ENCODE results near the gene DCC. TPM values are rescaled to one million over a fixed set of nuclear protein-coding genes. Genes with fewer than 3 reads are reported as not detected.

DCC gene
- total RNA-seq, 1 experiment from 2014 or later: not detected

DNA sequence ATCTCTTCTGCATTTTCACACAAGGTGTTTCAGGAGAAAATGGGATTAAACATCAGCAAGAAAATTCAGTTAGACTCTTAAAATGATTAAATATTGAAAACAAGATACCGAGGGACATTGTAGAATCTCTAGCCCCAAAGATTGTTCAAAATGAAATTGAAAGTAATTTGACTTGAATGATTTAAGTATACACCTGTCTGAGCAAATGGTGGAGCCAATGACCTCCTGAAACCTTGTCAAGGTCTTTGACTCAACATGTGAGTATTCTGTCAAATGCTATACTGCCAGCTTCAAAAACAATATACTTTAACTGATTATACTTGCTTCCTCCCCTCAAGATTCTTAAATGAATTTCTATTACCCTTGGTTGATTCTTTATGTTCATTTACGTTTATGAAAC lies 411.0 kb downstream of the DCC start:
- DNase-seq: no peak
- Histone ChIP-seq H3K4me2 (no peak overlapping the region), H3K4me1 (replicated peaks; ENCODE audit: insufficient read depth) (no peaks in the 10 kb centered on the region), H3K27ac (no peak overlapping the region), H3K9me3 (ENCODE audit: insufficient read depth, low read depth) (no peaks in the 10 kb centered on the region), H2AFZ (no peak overlapping the region), H3K4me3 (no peak overlapping the region), H3K36me3 (ENCODE audit: low read depth) (no peaks in the 10 kb centered on the region), H3K79me2 (ENCODE audit: low read depth) (no peaks in the 10 kb centered on the region), H3K9me2 (ENCODE audit: insufficient read depth) (no peaks in the 10 kb centered on the region), H4K20me1 (ENCODE audit: insufficient read depth) (no peaks in the 10 kb centered on the region), H3K27me3 (ENCODE audit: insufficient read depth, low read depth) (0 out of 2 replicates have a peak, but pooled peaks cover 4% of the 10 kb centered on the region), H3F3A (ENCODE audit: insufficient read depth, low read depth) (no peaks in the 10 kb centered on the region)
- TF ChIP-seq, protein P1, sequence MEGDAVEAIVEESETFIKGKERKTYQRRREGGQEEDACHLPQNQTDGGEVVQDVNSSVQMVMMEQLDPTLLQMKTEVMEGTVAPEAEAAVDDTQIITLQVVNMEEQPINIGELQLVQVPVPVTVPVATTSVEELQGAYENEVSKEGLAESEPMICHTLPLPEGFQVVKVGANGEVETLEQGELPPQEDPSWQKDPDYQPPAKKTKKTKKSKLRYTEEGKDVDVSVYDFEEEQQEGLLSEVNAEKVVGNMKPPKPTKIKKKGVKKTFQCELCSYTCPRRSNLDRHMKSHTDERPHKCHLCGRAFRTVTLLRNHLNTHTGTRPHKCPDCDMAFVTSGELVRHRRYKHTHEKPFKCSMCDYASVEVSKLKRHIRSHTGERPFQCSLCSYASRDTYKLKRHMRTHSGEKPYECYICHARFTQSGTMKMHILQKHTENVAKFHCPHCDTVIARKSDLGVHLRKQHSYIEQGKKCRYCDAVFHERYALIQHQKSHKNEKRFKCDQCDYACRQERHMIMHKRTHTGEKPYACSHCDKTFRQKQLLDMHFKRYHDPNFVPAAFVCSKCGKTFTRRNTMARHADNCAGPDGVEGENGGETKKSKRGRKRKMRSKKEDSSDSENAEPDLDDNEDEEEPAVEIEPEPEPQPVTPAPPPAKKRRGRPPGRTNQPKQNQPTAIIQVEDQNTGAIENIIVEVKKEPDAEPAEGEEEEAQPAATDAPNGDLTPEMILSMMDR (conservative IDR thresholded peaks at IDR 0.05): no peak
- no peak for TF ChIP-seq EZH2 (IDR thresholded peaks at IDR 0.05; ENCODE audit: low read depth)
- BruUV-seq (replicated peaks): no TSS peak
- ChIA-PET POLR2A (ENCODE audit: unreplicated experiment) (no interaction called here), CTCF (no interaction called here)
- intact Hi-C loops (cut with micrococcal nuclease; ENCODE audit: unreplicated experiment): no loop called here

DNA sequence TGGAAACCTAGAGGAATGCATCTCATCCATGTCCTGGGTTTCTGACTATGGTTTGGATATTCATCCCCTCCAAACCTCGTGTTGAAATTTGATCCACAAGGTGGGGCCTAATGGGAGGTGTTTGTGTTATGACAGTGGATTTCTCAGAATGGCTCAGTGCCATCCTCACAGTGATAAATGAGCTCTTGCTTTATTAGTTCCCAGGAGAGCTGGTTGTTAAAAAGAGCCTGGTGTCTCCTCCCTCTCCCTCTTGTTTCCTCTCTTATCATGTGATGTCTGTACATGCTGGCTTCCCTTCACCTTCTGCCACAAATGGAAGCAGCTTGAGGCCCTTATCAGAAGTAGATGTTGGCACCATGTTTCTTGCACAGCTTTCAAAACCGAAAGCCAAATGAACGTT lies 424.3 kb downstream of the DCC start:
- no peak for TF ChIP-seq EZH2 (IDR thresholded peaks at IDR 0.05; ENCODE audit: low read depth)
- TF ChIP-seq, protein P1 (conservative IDR thresholded peaks at IDR 0.05): no peak
- ChIA-PET CTCF (no interaction called here), POLR2A (ENCODE audit: unreplicated experiment) (no interaction called here)
- Histone ChIP-seq H3K9me3 (ENCODE audit: insufficient read depth, low read depth) (no peaks in the 10 kb centered on the region), H4K20me1 (ENCODE audit: insufficient read depth) (no peaks in the 10 kb centered on the region), H2AFZ (no peak overlapping the region), H3K79me2 (ENCODE audit: low read depth) (no peaks in the 10 kb centered on the region), H3K36me3 (ENCODE audit: low read depth) (no peaks in the 10 kb centered on the region), H3K4me3 (no peak overlapping the region), H3K4me2 (no peak overlapping the region), H3F3A (ENCODE audit: insufficient read depth, low read depth) (no peaks in the 10 kb centered on the region), H3K27me3 (ENCODE audit: insufficient read depth, low read depth) (no peaks in the 10 kb centered on the region), H3K9me2 (ENCODE audit: insufficient read depth) (no peaks in the 10 kb centered on the region; the same call in 1 of the 2 replicates), H3K27ac (no peak overlapping the region), H3K4me1 (replicated peaks; ENCODE audit: insufficient read depth) (no peaks in the 10 kb centered on the region)
- intact Hi-C loops (cut with micrococcal nuclease; ENCODE audit: unreplicated experiment): no loop called here
- no peak for DNase-seq
- BruUV-seq (replicated peaks): no TSS peak

DNA sequence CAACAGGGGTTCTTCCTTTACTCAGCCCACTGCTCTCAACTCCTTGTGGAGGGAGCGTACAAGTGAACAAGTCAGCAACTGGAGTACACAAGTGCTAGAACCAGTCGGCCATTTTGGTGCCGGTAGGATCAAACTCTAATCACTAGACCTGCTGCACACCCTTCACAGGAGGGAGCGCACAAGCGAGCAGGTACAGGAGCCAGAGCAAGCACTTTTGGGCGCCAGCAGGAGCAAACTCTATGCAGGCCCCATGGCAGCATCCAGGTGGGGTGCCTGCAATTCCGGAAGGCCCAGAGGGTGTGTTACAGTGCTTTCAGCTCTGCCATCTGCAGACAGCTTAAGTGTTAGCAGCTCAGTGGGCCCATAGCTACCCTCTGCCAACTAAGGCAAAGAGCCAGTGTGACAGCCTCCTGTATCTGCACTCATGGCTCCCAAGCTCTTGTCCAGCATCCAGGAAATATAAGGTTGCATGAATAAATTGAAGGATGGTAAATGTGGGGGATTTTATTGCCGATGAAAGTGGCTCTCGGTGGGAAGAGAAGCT lies 426.1 kb downstream of the DCC start:
- intact Hi-C loops (cut with micrococcal nuclease; ENCODE audit: unreplicated experiment): no loop called here
- Histone ChIP-seq H3K27me3 (ENCODE audit: insufficient read depth, low read depth) (no peaks in the 10 kb centered on the region), H3K4me1 (replicated peaks; ENCODE audit: insufficient read depth) (no peaks in the 10 kb centered on the region), H2AFZ (no peak overlapping the region), H3K4me2 (no peak overlapping the region), H3K27ac (no peak overlapping the region), H3K9me3 (ENCODE audit: insufficient read depth, low read depth) (no peaks in the 10 kb centered on the region), H3K4me3 (no peak overlapping the region), H3K79me2 (ENCODE audit: low read depth) (no peaks in the 10 kb centered on the region), H4K20me1 (ENCODE audit: insufficient read depth) (no peaks in the 10 kb centered on the region), H3K36me3 (ENCODE audit: low read depth) (no peaks in the 10 kb centered on the region), H3K9me2 (ENCODE audit: insufficient read depth) (no peaks in the 10 kb centered on the region), H3F3A (ENCODE audit: insufficient read depth, low read depth) (no peaks in the 10 kb centered on the region)
- BruUV-seq (replicated peaks): no TSS peak
- DNase-seq: no peak
- no peak for TF ChIP-seq EZH2 (IDR thresholded peaks at IDR 0.05; ENCODE audit: low read depth)
- TF ChIP-seq, protein P1 (conservative IDR thresholded peaks at IDR 0.05): no peak
- ChIA-PET POLR2A (ENCODE audit: unreplicated experiment) (no interaction called here), CTCF (no interaction called here)

Data from PC-9 (cell line).